ENCODE measurements around the gene FAM174C. TPM values are rescaled to one million over a fixed set of nuclear protein-coding genes. Genes with fewer than 3 reads are reported as not detected.

The FAM174C gene
- total RNA-seq, 1 experiment from 2014 or later, result 59.4 TPM

DNA sequence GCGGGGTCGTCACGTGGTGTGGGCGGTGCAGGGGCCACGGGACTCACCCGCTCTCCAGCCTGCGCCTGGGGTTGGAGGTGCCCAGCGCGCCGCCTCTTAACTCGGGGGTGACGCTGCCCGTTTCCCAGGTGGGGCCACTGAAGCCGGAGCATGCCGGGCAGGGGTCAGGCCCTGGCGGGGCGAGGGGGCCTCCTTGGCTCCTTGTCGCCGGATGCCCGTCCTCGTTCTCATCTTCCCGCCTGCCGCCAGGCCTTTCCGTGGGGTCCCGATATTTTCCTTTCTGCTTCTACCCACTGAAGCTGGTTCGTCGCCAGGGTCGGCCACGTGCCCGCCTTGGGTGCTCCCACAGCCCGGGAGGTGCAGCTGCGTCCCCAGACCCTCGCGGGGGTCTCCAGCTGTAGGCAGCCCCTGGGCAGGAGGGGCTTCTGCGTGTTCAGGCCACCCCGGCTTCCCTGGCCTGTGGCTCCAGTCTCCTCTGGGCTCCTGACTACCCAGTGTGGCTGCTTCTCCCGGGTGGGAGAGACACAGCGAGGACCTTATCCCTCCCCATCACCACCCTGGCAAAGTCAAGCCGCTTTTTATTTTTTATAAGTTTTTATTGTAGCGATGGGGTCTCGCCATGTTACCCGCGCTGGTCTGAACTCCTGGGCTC is 772 bp downstream of the FAM174C start (continued):
- peak; percentile 15; the same call in 1 of the 2 replicates for TF ChIP-seq E2F4 (CRISPR knock-in tag; IDR thresholded peaks at IDR 0.05; ENCODE audit: borderline replicate concordance, low read depth)

GRCh38 chr19:1276628-1277022 is 1.3 kb downstream of the FAM174C start:
- Mint-ChIP-seq H3K4me3 (peak overlapping the region; percentile 71), H3K27me3 (ENCODE audit: low read depth) (no peaks in the 10 kb centered on the region), H3K9me3 (no peaks in the 10 kb centered on the region), H3K36me3 (peaks cover 28% of the 10 kb centered on the region), H3K4me1 (peaks cover 22% of the 10 kb centered on the region), H3K27ac (peak overlapping the region; percentile 73)
- ChIA-PET POLR2A (no interaction called here), CTCF (no interaction called here)
- TF ChIP-seq NR2C2 (CRISPR knock-in tag; IDR thresholded peaks at IDR 0.05) (no peak), NR1H2 (CRISPR knock-in tag; IDR thresholded peaks at IDR 0.05) (no peak), ZNF512 (CRISPR knock-in tag; IDR thresholded peaks at IDR 0.05; ENCODE audit: borderline replicate concordance) (no peak)
- no peak for ATAC-seq
- no peak for DNase-seq (ENCODE audit: low spot score)

DNA sequence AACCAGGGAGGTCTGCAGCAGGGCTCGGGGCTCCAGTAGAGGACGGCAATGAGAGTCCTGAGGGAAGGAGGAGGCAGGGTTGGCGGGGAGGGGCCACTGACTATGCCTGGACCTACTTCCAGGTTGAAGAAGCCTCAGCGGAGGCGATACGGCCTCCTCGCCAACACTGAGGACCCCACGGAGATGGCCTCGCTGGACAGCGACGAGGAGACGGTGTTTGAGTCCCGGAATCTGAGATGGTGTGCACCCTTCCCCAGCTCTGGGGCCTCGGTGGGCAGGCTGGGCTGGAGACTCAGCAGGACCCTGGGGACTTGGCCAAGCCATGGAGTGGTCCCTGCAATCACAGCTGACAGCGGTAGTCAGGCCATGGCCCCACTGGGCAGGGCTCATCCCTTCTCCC is 1.7 kb downstream of the FAM174C start:
- Mint-ChIP-seq H3K27ac (peak overlapping the region; percentile 73), H3K9me3 (no peaks in the 10 kb centered on the region), H3K4me3 (peak overlapping the region; percentile 71), H3K4me1 (peaks cover 21% of the 10 kb centered on the region), H3K36me3 (peaks cover 24% of the 10 kb centered on the region), H3K27me3 (ENCODE audit: low read depth) (no peaks in the 10 kb centered on the region)
- POLR2A ChIA-PET, result no interaction called here
- DNase-seq (ENCODE audit: low spot score), result no peak
- TF ChIP-seq EMX1 (CRISPR knock-in tag; IDR thresholded peaks at IDR 0.05) (no peak), ESRRA (CRISPR knock-in tag; IDR thresholded peaks at IDR 0.05; ENCODE audit: borderline replicate concordance) (no peak), E2F4 (CRISPR knock-in tag; IDR thresholded peaks at IDR 0.05; ENCODE audit: borderline replicate concordance, low read depth) (no peak), SMAD3 (CRISPR knock-in tag; IDR thresholded peaks at IDR 0.05; ENCODE audit: borderline replicate concordance) (no peak), PREB (CRISPR knock-in tag; IDR thresholded peaks at IDR 0.05; ENCODE audit: borderline replicate concordance) (no peak), AR (CRISPR knock-in tag; IDR thresholded peaks at IDR 0.05) (no peak), USF2 (CRISPR knock-in tag; IDR thresholded peaks at IDR 0.05) (no peak), MXD4 (CRISPR knock-in tag; IDR thresholded peaks at IDR 0.05; ENCODE audit: borderline replicate concordance) (no peak), ZNF263 (CRISPR knock-in tag; IDR thresholded peaks at IDR 0.05; ENCODE audit: low read depth) (no peak)
- TF ChIP-seq, protein P1, sequence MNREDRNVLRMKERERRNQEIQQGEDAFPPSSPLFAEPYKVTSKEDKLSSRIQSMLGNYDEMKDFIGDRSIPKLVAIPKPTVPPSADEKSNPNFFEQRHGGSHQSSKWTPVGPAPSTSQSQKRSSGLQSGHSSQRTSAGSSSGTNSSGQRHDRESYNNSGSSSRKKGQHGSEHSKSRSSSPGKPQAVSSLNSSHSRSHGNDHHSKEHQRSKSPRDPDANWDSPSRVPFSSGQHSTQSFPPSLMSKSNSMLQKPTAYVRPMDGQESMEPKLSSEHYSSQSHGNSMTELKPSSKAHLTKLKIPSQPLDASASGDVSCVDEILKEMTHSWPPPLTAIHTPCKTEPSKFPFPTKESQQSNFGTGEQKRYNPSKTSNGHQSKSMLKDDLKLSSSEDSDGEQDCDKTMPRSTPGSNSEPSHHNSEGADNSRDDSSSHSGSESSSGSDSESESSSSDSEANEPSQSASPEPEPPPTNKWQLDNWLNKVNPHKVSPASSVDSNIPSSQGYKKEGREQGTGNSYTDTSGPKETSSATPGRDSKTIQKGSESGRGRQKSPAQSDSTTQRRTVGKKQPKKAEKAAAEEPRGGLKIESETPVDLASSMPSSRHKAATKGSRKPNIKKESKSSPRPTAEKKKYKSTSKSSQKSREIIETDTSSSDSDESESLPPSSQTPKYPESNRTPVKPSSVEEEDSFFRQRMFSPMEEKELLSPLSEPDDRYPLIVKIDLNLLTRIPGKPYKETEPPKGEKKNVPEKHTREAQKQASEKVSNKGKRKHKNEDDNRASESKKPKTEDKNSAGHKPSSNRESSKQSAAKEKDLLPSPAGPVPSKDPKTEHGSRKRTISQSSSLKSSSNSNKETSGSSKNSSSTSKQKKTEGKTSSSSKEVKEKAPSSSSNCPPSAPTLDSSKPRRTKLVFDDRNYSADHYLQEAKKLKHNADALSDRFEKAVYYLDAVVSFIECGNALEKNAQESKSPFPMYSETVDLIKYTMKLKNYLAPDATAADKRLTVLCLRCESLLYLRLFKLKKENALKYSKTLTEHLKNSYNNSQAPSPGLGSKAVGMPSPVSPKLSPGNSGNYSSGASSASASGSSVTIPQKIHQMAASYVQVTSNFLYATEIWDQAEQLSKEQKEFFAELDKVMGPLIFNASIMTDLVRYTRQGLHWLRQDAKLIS (CRISPR knock-in tag; IDR thresholded peaks at IDR 0.05; ENCODE audit: borderline replicate concordance), result no peak
- TF ChIP-seq, protein P2, sequence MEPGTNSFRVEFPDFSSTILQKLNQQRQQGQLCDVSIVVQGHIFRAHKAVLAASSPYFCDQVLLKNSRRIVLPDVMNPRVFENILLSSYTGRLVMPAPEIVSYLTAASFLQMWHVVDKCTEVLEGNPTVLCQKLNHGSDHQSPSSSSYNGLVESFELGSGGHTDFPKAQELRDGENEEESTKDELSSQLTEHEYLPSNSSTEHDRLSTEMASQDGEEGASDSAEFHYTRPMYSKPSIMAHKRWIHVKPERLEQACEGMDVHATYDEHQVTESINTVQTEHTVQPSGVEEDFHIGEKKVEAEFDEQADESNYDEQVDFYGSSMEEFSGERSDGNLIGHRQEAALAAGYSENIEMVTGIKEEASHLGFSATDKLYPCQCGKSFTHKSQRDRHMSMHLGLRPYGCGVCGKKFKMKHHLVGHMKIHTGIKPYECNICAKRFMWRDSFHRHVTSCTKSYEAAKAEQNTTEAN (CRISPR knock-in tag; IDR thresholded peaks at IDR 0.05), result no peak
- CTCF ChIA-PET, result interaction anchor here (1.8 kb wide), 1 partner anchor 10 kb away, joined by 8 read pairs; no protein-coding TSS in a partner anchor
- ATAC-seq, result no peak

All from WTC11 (cell line).